Lower lobe of right lung (tissue), 2 donors: ENCODE data around the gene SUPT7L. TPM values are rescaled to one million over a fixed set of nuclear protein-coding genes. Genes with fewer than 3 reads are reported as not detected.
"Not testable (repeated sequence)": the region's sequence is repeated elsewhere in the genome, so short reads cannot be mapped to it uniquely, and the experiment has no call there.

Experiments
- ATAC-seq, 2 donors: fragments of 200-7000 bp; cut with Tn5 transposase; one replicate each; pipeline ENCODE4 v1.9.1; 2020 to 2022; ENCODE audit warnings: mild to moderate bottlenecking in 2 of 2, moderate library complexity in 2 of 2
- DNase-seq: peaks from one replicate; pipeline ENCODE4 v3.0.0-alpha.2; 2020
- H3K27ac ChIP-seq: fragments of 200-600 bp; one replicate; pipeline ENCODE4 v1.8.0; 2022
- H3K27me3 ChIP-seq: fragments of 200-600 bp; one replicate; pipeline ENCODE4 v1.8.0; 2022; ENCODE audit warnings: low read depth
- H3K36me3 ChIP-seq: fragments of 200-600 bp; one replicate; pipeline ENCODE4 v1.8.0; 2022; ENCODE audit warnings: mild to moderate bottlenecking
- H3K4me1 ChIP-seq: fragments of 200-600 bp; one replicate; pipeline ENCODE4 v1.8.0; 2022
- H3K4me3 ChIP-seq: fragments of 200-600 bp; one replicate; pipeline ENCODE4 v1.8.0; 2022; ENCODE audit warnings: mild to moderate bottlenecking
- H3K9me3 ChIP-seq: fragments of 200-600 bp; one replicate; pipeline ENCODE4 v1.8.0; 2022
- intact Hi-C: fragments of 100-400 bp; cut with DNase I; formaldehyde crosslinking; loops from one replicate; pipeline ENCODE4 v1.11.0; 2022
- total RNA-seq: library from RNA; stranded (reverse); fragmentation: NEBNext Ultra II Directional; extraction: Animal tissue kit (Norgen Biotek cat#: 25700); gene quantifications from one replicate; pipeline ENCODE4 v1.2.1, GENCODE V29; 2021
- TF ChIP-seq, protein P1 (sequence below): fragments of 200-600 bp; IDR thresholded peaks from one replicate; pipeline ENCODE4 v1.8.0; 2022; ENCODE audit warnings: antibody characterized with exemption, mild to moderate bottlenecking
- donor health status: DM: no; HTN: yes; CAD: no; lungs with severe emphysema.

The SUPT7L gene
- total RNA-seq, 1 donor from 2014 or later, result 29.6 TPM

DNA sequence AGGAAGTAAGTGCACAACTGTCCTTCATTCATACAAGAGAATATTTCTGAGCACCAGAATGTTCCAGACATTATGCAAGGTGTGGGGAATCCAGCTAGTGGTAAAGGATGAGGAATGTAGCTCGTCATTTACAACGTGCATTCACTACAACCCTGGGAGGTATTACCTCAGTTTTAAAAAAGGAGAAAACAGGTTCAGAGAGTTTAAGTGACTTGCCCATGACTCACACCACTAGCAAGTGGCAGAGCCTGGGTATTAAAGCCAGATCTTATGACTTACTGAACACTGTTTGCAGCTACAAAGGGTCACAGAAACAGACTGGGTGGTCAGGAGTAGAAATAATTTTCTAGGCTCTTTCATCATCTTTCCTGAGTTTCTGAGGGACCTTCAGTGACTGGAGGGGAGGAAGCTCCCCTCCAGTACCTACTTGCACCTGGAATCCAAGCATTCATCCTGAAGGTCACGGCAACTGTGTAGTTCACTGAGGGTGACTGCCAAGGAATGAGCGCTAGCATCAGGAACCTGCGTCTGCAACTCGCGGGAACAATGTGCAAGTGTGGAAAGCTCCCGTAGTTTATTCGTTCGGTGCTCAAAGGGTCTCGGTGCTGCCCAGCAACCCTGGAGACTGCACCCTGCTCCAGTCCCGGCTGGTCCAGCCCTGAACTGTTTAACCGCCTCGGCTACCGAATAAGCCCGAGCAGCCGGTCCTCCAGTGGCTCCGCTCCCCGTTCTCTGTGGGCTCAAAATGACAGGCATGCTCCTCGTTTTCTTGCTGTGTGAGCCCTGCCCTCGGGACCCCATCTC lies 35.2 kb downstream of the SUPT7L start:
- H3K27me3 ChIP-seq, result no peaks in the 10 kb centered on the region
- peaks cover 34% of the 10 kb centered on the region for H3K4me1 ChIP-seq
- TF ChIP-seq, protein P1, sequence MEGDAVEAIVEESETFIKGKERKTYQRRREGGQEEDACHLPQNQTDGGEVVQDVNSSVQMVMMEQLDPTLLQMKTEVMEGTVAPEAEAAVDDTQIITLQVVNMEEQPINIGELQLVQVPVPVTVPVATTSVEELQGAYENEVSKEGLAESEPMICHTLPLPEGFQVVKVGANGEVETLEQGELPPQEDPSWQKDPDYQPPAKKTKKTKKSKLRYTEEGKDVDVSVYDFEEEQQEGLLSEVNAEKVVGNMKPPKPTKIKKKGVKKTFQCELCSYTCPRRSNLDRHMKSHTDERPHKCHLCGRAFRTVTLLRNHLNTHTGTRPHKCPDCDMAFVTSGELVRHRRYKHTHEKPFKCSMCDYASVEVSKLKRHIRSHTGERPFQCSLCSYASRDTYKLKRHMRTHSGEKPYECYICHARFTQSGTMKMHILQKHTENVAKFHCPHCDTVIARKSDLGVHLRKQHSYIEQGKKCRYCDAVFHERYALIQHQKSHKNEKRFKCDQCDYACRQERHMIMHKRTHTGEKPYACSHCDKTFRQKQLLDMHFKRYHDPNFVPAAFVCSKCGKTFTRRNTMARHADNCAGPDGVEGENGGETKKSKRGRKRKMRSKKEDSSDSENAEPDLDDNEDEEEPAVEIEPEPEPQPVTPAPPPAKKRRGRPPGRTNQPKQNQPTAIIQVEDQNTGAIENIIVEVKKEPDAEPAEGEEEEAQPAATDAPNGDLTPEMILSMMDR, result no peak
- peak overlapping the region; percentile 83 for H3K27ac ChIP-seq
- ATAC-seq (peak; percentile 65 to 69), DNase-seq (no peak)
- H3K36me3 ChIP-seq, result peaks cover 43% of the 10 kb centered on the region
- peak overlapping the region; percentile 98 for H3K4me3 ChIP-seq
- no peaks in the 10 kb centered on the region for H3K9me3 ChIP-seq
- intact Hi-C loops, result no loop called here

DNA sequence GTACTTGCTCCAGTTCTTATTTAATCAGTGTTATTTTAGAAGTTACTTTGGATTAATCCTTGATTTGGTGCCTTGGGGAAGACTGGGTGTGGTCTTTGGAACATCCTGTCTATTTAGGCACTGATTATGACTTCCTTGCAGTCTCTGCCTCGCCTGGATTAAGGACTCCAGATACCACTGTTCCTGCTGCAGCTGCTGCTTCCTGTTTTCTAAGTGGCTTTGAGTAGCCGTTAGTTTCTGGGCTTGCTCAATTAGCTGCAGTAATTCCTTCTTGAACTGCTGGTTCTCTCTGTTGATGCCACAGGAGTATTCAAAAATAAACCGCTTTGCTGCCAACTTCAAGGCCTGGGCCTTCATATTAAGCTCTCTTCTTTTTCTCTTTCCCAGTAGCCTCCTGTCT lies 36.5 kb downstream of the SUPT7L start:
- Histone ChIP-seq H3K27ac (peak overlapping the region; percentile 58), H3K4me1 (peaks cover 34% of the 10 kb centered on the region), H3K36me3 (peaks cover 43% of the 10 kb centered on the region)
- intact Hi-C loops, H3K9me3 ChIP-seq, H3K27me3 ChIP-seq, ATAC-seq, DNase-seq, H3K4me3 ChIP-seq: not testable (repeated sequence)

DNA sequence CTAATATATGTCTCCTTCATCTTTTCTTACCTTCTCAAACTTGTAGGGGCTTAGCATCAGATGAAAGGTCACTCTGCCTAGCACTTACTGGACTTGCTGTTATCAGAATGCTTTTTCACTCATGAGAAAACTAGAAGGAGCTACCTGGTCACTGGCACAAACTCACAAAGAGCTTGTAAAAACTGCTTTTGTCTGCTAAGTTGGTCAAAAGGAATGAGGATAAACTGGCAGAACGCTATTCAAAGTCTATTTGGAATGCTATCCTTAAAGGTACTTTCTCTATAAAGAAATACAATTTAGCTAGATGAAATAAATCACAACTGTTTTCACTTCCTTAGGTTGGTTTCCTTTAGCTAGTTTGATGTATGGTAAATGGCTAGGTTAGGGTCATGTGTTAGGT lies 37.1 kb downstream of the SUPT7L start:
- H3K9me3 ChIP-seq, H3K4me3 ChIP-seq, ATAC-seq, DNase-seq, H3K27me3 ChIP-seq, intact Hi-C loops: not testable (repeated sequence)
- Histone ChIP-seq H3K4me1 (peaks cover 34% of the 10 kb centered on the region), H3K27ac (peak overlapping the region; percentile 58), H3K36me3 (peaks cover 43% of the 10 kb centered on the region)

DNA sequence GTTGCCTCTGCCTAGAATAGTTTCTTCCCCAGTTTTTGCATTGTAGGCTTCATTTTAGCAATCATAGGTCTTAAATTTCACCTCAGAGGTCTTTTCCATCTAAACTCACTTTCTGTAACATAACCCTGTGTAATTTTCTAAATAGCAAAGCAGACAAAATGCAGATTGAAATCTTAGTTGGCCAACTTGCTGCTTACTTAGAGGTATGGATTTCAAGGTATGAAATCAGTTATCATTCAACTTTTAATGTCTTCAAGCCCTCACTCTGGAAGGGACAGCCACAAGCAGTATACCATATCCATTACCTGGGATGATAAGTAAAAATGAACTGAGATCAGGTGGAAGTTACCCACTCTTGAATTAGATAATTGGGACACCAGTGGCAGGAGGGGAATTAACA lies 38.5 kb downstream of the SUPT7L start:
- Histone ChIP-seq H3K36me3 (peaks cover 46% of the 10 kb centered on the region), H3K27me3 (no peaks in the 10 kb centered on the region), H3K27ac (no peak overlapping the region), H3K9me3 (no peaks in the 10 kb centered on the region), H3K4me1 (peaks cover 32% of the 10 kb centered on the region), H3K4me3 (no peak overlapping the region)
- no peak for ATAC-seq
- intact Hi-C loops, result no loop called here
- no peak for DNase-seq
- TF ChIP-seq, protein P1, result no peak

DNA sequence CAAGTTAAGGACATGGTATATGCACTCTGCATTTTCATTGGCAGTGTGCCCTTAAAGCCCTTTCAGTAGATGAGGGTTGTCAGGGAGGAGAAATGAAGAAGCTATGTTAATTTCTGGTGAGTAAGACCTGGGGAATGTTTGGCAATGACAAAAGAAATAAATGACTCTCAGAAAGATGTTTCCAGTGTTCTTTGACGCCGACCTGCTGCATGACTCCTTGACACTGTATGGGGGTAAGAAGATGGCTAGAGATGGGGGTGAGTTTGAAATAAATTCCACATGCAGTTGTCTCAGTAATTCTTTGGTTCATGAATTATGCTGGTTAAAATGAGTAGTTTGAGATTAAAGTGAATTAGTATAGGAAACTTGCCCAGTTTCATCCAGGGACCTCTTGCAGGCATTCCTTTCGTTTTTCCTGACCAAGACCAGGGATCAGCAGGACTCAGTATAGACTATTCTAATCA lies 40.5 kb downstream of the SUPT7L start:
- ATAC-seq (no peak), DNase-seq (no peak)
- Histone ChIP-seq H3K27me3 (no peaks in the 10 kb centered on the region), H3K4me3 (no peak overlapping the region), H3K27ac (no peak overlapping the region), H3K9me3 (no peaks in the 10 kb centered on the region), H3K4me1 (peaks cover 19% of the 10 kb centered on the region), H3K36me3 (peaks cover 66% of the 10 kb centered on the region)
- intact Hi-C loops, result no loop called here
- TF ChIP-seq, protein P1, result no peak

DNA sequence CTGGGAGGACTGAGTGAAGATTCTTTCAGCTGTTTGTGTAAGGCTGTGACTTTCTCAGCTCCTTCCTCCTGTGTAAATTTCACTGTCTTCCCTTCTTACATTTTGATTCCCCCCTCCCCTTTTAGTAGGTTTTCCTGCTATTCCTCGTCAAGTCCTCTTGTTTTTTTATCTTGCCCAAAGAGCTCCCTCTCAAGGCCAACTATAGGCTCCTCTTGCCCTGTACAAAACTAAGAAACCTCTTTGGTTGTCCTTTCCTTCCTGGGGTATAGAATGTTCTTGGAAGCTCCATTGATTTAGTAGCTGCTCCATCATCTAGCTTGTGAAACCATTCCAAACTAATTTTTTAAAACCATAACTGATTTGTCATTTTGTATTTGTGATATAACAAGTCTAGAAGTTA lies 41.9 kb downstream of the SUPT7L start:
- Histone ChIP-seq H3K4me3 (no peak overlapping the region), H3K36me3 (peaks cover 80% of the 10 kb centered on the region), H3K9me3 (no peaks in the 10 kb centered on the region), H3K27me3 (no peaks in the 10 kb centered on the region), H3K27ac (no peak overlapping the region), H3K4me1 (peaks cover 5% of the 10 kb centered on the region)
- TF ChIP-seq, protein P1, result no peak
- ATAC-seq, result no peak
- no peak for DNase-seq
- intact Hi-C loops, result no loop called here
